Measurements from ENCODE around the gene SUPT5H. TPM values are rescaled to one million over a fixed set of nuclear protein-coding genes. Genes with fewer than 3 reads are reported as not detected.

Gene SUPT5H
- total and polyA plus RNA-seq, 2 of the 13 experiments (the other 11 are each of a cell fraction or from before 2014, with no cell fraction given), result 48.2 to 51.7 TPM

DNA sequence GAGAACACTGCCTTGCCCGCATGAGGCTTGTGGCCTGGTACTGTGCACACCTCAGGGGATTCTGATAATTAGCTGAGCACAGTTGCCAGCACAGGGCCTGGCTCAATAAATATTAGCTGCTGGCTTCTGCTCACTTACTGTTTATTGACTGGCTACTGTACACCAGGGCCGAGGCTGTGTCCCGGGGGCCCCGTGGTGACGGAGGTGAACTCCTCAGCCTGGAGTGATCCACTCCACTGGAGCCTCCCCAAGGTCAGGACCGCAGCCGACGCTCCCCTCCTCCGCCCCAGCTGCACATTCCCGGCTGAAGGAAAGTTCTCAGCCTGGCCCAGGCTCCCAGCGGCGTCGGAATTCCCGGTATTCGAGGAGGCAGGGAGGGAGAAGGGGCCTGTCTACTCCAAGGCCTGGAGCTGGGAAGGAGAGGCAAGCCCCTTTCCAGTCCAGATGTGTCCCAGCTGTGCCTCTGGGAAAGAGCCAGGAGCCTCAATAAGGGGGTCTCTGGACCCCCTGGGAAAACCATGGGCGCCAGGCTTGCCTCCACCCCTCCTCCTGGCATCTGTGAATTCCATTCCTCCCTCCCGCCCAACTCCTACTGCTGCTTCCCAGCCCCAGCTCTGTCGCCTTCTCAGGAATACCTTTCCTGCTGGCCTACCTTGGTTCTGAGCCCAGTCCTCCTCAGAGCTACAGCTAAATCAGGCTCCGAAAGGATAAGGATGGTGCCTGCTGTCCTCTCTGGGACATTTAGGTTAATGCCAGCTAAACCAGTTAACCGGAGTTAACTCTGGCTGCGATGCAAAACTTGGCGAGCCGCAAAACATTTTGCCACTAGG is 16.9 kb upstream of the SUPT5H start (continued):
- TF ChIP-seq ZBTB4 (CRISPR knock-in tag; IDR thresholded peaks at IDR 0.05; ENCODE audit: borderline replicate concordance) (no peak), NFIC (IDR thresholded peaks at IDR 0.05; ENCODE audit: low read length) (no peak), ZNF101 (CRISPR knock-in tag; IDR thresholded peaks at IDR 0.05; ENCODE audit: borderline replicate concordance, low read depth) (no peak), ZNF235 (CRISPR knock-in tag; IDR thresholded peaks at IDR 0.05; ENCODE audit: borderline replicate concordance) (no peak), YEATS2 (CRISPR knock-in tag; IDR thresholded peaks at IDR 0.05; ENCODE audit: borderline replicate concordance) (peak; percentile 35; the same call in 1 of the 2 replicates), GTF2F1 (IDR thresholded peaks at IDR 0.05; ENCODE audit: low read length) (no peak), TOE1 (CRISPR knock-in tag; IDR thresholded peaks at IDR 0.05) (no peak), ZNF570 (CRISPR knock-in tag; IDR thresholded peaks at IDR 0.05; ENCODE audit: borderline replicate concordance) (no peak), KLF15 (CRISPR knock-in tag; IDR thresholded peaks at IDR 0.05; ENCODE audit: borderline replicate concordance) (no peak), ZFY (CRISPR knock-in tag; IDR thresholded peaks at IDR 0.05) (peak; percentile 54), JUND (CRISPR knock-in tag; IDR thresholded peaks at IDR 0.05) (no peak), TBL1XR1 (IDR thresholded peaks at IDR 0.05; ENCODE audit: borderline replicate concordance, low read length, partially characterized antibody) (no peak), CC2D1A (CRISPR knock-in tag; IDR thresholded peaks at IDR 0.05) (no peak), ZNF83 (CRISPR knock-in tag; IDR thresholded peaks at IDR 0.05; ENCODE audit: borderline replicate concordance) (no peak), MAFK (conservative IDR thresholded peaks at IDR 0.05 in 1 of 2, IDR thresholded peaks at IDR 0.05 in 1 of 2; ENCODE audit: low read length in 2 of 2) (no peak), ZNF335 (CRISPR knock-in tag; IDR thresholded peaks at IDR 0.05) (no peak)
- TF ChIP-seq, protein P1, sequence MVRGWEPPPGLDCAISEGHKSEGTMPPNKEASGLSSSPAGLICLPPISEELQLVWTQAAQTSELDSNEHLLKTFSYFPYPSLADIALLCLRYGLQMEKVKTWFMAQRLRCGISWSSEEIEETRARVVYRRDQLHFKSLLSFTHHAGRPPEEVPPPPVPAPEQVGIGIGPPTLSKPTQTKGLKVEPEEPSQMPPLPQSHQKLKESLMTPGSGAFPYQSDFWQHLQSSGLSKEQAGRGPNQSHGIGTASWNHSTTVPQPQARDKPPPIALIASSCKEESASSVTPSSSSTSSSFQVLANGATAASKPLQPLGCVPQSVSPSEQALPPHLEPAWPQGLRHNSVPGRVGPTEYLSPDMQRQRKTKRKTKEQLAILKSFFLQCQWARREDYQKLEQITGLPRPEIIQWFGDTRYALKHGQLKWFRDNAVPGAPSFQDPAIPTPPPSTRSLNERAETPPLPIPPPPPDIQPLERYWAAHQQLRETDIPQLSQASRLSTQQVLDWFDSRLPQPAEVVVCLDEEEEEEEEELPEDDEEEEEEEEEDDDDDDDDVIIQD (CRISPR knock-in tag; IDR thresholded peaks at IDR 0.05; ENCODE audit: low read depth), result no peak
- TF ChIP-seq, protein P2, sequence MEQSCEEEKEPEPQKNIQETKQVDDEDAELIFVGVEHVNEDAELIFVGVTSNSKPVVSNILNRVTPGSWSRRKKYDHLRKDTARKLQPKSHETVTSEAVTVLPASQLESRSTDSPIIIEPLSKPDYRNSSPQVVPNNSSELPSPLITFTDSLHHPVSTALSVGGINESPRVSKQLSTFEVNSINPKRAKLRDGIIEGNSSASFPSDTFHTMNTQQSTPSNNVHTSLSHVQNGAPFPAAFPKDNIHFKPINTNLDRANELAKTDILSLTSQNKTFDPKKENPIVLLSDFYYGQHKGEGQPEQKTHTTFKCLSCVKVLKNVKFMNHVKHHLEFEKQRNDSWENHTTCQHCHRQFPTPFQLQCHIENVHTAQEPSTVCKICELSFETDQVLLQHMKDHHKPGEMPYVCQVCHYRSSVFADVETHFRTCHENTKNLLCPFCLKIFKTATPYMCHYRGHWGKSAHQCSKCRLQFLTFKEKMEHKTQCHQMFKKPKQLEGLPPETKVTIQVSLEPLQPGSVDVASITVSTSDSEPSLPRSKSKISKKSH (CRISPR knock-in tag; IDR thresholded peaks at IDR 0.05; ENCODE audit: borderline replicate concordance), result no peak
- TF ChIP-seq, protein P3, sequence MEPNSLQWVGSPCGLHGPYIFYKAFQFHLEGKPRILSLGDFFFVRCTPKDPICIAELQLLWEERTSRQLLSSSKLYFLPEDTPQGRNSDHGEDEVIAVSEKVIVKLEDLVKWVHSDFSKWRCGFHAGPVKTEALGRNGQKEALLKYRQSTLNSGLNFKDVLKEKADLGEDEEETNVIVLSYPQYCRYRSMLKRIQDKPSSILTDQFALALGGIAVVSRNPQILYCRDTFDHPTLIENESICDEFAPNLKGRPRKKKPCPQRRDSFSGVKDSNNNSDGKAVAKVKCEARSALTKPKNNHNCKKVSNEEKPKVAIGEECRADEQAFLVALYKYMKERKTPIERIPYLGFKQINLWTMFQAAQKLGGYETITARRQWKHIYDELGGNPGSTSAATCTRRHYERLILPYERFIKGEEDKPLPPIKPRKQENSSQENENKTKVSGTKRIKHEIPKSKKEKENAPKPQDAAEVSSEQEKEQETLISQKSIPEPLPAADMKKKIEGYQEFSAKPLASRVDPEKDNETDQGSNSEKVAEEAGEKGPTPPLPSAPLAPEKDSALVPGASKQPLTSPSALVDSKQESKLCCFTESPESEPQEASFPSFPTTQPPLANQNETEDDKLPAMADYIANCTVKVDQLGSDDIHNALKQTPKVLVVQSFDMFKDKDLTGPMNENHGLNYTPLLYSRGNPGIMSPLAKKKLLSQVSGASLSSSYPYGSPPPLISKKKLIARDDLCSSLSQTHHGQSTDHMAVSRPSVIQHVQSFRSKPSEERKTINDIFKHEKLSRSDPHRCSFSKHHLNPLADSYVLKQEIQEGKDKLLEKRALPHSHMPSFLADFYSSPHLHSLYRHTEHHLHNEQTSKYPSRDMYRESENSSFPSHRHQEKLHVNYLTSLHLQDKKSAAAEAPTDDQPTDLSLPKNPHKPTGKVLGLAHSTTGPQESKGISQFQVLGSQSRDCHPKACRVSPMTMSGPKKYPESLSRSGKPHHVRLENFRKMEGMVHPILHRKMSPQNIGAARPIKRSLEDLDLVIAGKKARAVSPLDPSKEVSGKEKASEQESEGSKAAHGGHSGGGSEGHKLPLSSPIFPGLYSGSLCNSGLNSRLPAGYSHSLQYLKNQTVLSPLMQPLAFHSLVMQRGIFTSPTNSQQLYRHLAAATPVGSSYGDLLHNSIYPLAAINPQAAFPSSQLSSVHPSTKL (CRISPR knock-in tag; IDR thresholded peaks at IDR 0.05), result peak; percentile 60
